Motor neuron (in vitro differentiated cells): ENCODE data around the gene PSORS1C1. TPM values are rescaled to one million over a fixed set of nuclear protein-coding genes. Genes with fewer than 3 reads are reported as not detected.
"Not testable (repeated sequence)": the region's sequence is repeated elsewhere in the genome, so short reads cannot be mapped to it uniquely, and the experiment has no call there.

Experiments used
- ATAC-seq, 8 experiments: fragments of 200-7000 bp; cut with Tn5 transposase; replicated peaks in 6 of 8; 2 replicates each; pipeline ENCODE4 v1.8.0; 2021; ENCODE audit warnings: mild to moderate bottlenecking in 8 of 8, moderate library complexity in 8 of 8
- H3K27ac ChIP-seq, 2 donors: fragments of 250-450 bp; sonication (Bioruptor Pico); 2 replicates each; pipeline ENCODE4 v1.9.0; 2021; ENCODE audit warnings: antibody characterized with exemption in 2 of 2, mild to moderate bottlenecking in 2 of 2, moderate library complexity in 1 of 2
- H3K4me1 ChIP-seq, 2 donors: fragments of 250-450 bp; sonication (Bioruptor Pico); replicated peaks in 1 of 2; 2 replicates each; pipeline ENCODE4 v1.6.1; 2021; ENCODE audit warnings: antibody characterized with exemption in 2 of 2, mild to moderate bottlenecking in 2 of 2, moderate library complexity in 1 of 2
- H3K4me3 ChIP-seq, 5 donors: fragments of 250-450 bp; sonication (Bioruptor Pico); 2 replicates each; pipeline ENCODE4 v1.9.0; 2021; ENCODE audit warnings: antibody characterized with exemption in 5 of 5, mild to moderate bottlenecking in 5 of 5, moderate library complexity in 4 of 5
- WGBS, 10 experiments: fragments of 450-650 bp; shearing (Covaris generic); methylation state at CpG; one replicate each; pipeline ENCODE4 v1.0.0; 2022; 5-methylcytosine and 5-hydroxymethylcytosine counted together
- in situ Hi-C, 9 experiments: fragments of 400-800 bp; cut with MboI; loops; one replicate each; pipeline ENCODE4 v1.15.0; 2021; ENCODE audit warnings: low sequenced_read_pairs in 9 of 9, low pct_unique_long_range_greater_than_20kb in 2 of 9; ENCODE audit not compliant: unreplicated experiment in 9 of 9
- total RNA-seq, 8 experiments: library from RNA; unstranded; fragments of 300-600 nt; gene quantifications; 2 replicates each; pipeline versions ENCODE4 v1.2.3 to v1.2.4, GENCODE V29; 2022

The PSORS1C1 gene
- total RNA-seq, 8 experiments from 2014 or later, result 0.33 to 8.0 (median 1.9) TPM

DNA sequence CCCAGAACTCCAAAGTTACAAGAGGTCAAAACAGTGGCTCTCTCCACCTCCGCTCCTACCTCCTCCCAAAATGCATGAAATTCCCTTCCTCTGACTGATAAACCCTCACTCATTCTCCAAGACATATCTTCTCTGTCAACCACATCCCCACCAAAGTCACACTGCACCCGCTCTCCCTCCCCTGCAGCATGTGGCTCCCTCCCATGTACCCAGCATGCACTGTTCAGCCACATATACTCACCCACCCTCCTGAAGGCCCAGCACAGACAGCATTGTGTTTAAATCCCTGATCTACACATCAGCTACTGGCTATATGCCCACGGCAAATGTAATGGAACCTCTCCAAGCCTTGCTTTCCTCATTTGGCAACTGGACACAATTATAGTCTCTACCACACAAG, 61.4 kb downstream of the PSORS1C1 start:
- 27 to 90% (median 60%) methylated on average over 1 to 3 of the region's 3 CpGs; no CpG with 5 or more reads in 1 of the 10 experiments for WGBS, 10 experiments
- Histone ChIP-seq H3K27ac (no peak overlapping the region), H3K4me3 (no peak overlapping the region), H3K4me1 (peaks cover 12 to 13% of the 10 kb centered on the region in 2 donors)
- in situ Hi-C loops, result no loop called here
- ATAC-seq, result peak in 3 of 8 experiments; percentile 57 to 94 (median 86)

GRCh38 chr6:31178143-31179041, 63.8 kb downstream of the PSORS1C1 start:
- H3K4me3 ChIP-seq, result no peak overlapping the region
- H3K27ac ChIP-seq, result no peak overlapping the region
- 44 to 89% (median 82%) methylated on average over 1 to 6 of the region's 8 CpGs; no CpG with 5 or more reads in 1 of the 10 experiments for WGBS, 10 experiments
- in situ Hi-C loops, result no loop called here
- H3K4me1 ChIP-seq, result no peaks in the 10 kb centered on the region
- no peak for ATAC-seq

DNA sequence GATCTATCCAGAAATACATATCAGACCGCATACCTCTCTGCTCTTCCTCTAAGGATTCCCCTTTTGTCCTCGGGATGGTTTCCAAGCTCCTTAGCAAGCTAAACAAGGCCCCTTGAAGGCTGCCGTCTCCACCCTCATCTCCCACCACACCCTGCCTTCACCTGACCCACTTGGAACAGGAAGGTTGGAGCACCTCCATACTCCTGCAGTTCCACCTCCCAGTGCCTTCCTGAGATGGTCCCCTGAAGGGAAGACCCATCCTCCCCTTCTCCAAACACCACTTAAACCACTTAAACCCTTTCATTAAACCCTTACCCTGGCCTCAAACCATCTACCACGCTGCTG, 64.4 kb downstream of the PSORS1C1 start:
- H3K4me3 ChIP-seq, result no peak overlapping the region
- in situ Hi-C loops, result no loop called here
- no peaks in the 10 kb centered on the region for H3K4me1 ChIP-seq
- ATAC-seq, result no peak
- no peak overlapping the region for H3K27ac ChIP-seq
- 0 to 94% (median 71%) methylated on average over 1 to 4 of the region's 4 CpGs; no CpG with 5 or more reads in 2 of the 10 experiments for WGBS, 10 experiments

GRCh38 chr6:31179896-31180295, 65.3 kb downstream of the PSORS1C1 start:
- Histone ChIP-seq H3K27ac (no peak overlapping the region), H3K4me3 (no peak overlapping the region), H3K4me1 (no peaks in the 10 kb centered on the region)
- 40 to 100% (median 94%) methylated on average over 1 to 5 of the region's 8 CpGs; no CpG with 5 or more reads in 4 of the 10 experiments for WGBS, 10 experiments
- no peak for ATAC-seq
- in situ Hi-C loops, result no loop called here

DNA sequence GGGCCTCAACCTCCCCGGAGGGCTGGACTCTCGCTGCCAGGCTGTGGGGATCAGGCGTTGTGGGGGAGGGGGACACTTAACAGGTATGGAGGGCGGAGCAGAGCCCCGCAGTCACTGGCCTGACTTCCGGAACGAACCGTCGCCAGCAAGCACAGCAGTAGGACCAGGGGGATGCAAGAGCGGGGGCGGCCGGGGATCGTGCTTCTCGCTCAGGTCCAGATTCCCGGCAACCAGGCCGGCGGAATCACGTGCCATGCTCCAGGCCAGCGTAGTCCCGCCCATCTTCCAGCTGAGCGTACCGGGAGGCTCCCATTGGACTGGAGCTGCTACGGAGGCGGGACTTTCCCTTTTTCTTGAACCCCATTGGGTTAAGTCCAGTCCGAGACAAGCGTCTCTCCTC, 65.9 kb downstream of the PSORS1C1 start:
- 80% methylated on average over 1 of the region's 26 CpGs; no CpG with 5 or more reads in 9 of the 10 experiments for WGBS, 10 experiments
- Histone ChIP-seq H3K4me1 (no peaks in the 10 kb centered on the region), H3K27ac (no peak overlapping the region), H3K4me3 (no peak overlapping the region)
- ATAC-seq, result no peak
- in situ Hi-C loops, result no loop called here

DNA sequence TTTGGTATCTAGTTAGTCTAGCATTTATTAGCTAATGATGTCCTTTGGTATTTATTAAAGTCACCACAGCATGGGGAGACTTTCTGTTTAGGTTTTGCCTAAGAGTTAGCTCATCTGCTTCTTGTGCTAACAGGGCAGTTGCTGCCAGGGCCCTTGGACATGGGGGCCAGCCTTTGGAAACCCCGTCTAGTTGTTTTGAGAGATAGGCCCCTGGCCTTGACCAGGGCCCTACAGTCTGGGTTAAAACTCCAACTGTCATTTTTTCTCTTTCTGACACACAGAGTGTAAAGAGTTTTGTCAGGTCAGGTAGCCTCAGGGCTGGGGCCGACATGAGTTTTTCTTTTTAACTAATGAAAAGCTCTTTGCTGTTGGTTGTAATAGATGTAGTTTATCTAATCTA, 68.7 kb downstream of the PSORS1C1 start:
- in situ Hi-C loops, ATAC-seq, H3K4me1 ChIP-seq, H3K27ac ChIP-seq, H3K4me3 ChIP-seq: not testable (repeated sequence)
- WGBS, 10 experiments, result 80 to 100% (median 91%) methylated on average over 1 to 2 of the region's 2 CpGs; no CpG with 5 or more reads in 6 of the 10 experiments

DNA sequence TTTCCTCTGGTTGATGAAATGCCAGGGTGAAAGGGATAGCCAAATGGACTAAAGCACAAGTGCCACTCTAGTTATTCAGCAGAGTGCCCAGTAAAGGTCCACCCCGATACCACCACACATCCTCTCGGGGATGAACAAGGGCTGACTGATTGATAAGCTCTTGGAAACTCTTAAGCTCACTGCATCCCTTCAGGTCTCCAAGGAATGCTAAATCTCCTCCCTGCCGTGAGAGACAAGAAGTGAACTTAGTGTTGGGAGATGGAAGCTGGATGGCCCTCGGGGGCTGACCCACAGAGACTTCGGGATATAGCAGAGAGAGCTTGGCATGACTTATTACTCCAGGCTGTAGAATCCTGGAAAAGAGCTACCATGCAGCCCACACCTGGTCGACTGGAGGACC, 69.3 kb downstream of the PSORS1C1 start:
- H3K27ac ChIP-seq, H3K4me1 ChIP-seq, in situ Hi-C loops, ATAC-seq, H3K4me3 ChIP-seq: not testable (repeated sequence)
- 40 to 100% (median 95%) methylated on average over 1 to 2 of the region's 6 CpGs; no CpG with 5 or more reads in 6 of the 10 experiments for WGBS, 10 experiments

GRCh38 chr6:31185695-31186051, 71.1 kb downstream of the PSORS1C1 start:
- H3K27ac ChIP-seq, in situ Hi-C loops, H3K4me3 ChIP-seq, ATAC-seq, H3K4me1 ChIP-seq: not testable (repeated sequence)
- WGBS, 10 experiments, result 88 to 100% (median 99%) methylated on average over 1 to 4 of the region's 4 CpGs; no CpG with 5 or more reads in 4 of the 10 experiments

DNA sequence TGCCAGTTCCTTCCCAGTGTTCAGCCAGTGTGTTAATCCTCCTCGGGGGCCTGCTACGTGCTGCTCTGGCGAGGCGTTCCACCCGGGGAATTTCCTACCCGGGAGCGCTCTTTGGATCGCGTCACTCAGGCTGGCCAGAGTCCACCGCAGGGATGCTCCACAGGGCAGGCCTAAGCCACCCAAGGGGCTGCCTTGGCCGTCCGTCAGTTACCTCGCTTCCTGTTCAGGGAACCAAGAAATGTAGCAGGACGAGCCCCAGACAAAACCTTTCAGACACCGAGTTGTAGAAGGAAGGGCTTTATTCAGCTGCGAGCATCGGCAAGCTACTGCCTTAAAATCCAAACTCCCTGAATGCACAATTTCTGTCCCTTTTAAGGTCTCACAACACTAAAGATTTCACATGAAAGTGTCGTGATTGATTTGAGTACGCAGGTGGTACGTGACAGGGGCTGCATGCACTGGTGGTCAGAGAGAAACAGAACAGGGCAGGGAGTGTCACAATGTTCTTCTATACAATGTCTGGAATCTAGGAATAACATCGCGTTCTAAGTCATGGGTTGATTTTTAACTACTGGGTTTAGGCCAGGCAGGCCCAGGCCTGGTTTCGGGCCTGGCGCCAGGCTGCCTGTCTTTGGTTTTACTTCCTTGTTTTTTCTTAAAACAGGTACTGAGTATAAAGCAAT, 71.6 kb downstream of the PSORS1C1 start:
- 50 to 93% (median 88%) methylated on average over 2 to 16 of the region's 24 CpGs; no CpG with 5 or more reads in 3 of the 10 experiments for WGBS, 10 experiments
- Histone ChIP-seq H3K27ac (no peak overlapping the region), H3K4me3 (no peak overlapping the region), H3K4me1 (no peaks in the 10 kb centered on the region)
- ATAC-seq, result no peak
- in situ Hi-C loops, result no loop called here

DNA sequence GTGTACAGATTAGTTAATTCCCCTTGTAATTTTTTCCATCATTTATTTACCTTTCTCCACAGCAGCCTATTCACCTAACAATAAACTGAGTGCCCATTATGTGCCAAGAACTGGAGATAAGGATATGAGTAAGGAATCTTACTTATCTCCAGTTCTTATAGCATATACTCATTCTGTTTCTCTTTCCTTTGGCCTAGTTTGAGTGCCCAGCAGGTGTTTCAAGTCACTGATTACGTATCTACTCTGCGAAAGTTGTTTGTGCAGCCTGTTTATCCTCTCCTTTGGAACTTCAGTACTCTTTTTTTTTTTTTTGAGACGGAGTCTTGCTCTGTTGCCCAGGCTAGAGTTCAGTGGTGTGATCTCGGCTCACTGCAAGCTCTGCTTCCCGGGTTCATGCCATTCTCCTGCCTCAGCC, 73.2 kb downstream of the PSORS1C1 start:
- no peak overlapping the region for H3K4me3 ChIP-seq
- no peak for ATAC-seq
- H3K4me1 ChIP-seq, result no peaks in the 10 kb centered on the region
- WGBS, 10 experiments, result 73 to 100% (median 88%) methylated on average over 2 to 5 of the region's 5 CpGs
- no peak overlapping the region for H3K27ac ChIP-seq
- in situ Hi-C loops, result no loop called here

DNA sequence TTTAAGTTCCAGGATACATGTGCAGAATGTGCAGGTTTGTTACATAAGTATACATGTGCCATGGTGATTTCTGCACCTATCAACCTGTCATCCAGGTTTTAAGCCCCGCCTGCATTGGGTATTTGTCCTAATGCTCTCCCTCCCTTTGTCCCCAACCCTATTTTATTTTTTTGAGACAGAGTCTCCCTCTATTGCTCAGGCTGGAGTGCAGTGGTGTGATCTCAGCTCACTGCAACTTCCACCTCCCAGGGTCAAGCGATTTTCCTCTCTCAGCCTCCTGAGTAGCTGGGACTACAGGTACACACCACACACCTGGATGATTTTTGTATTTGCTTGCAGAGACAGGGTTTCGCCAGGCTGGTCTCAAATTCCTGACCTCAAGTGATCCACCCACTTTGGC, 74.6 kb downstream of the PSORS1C1 start:
- H3K4me1 ChIP-seq, in situ Hi-C loops: not testable (repeated sequence)
- 67 to 100% (median 82%) methylated on average over 1 to 3 of the region's 3 CpGs for WGBS, 10 experiments

More for the DNA sequence above, 74.6 kb downstream of the PSORS1C1 start:
- not testable (repeated sequence) for ATAC-seq, H3K27ac ChIP-seq, H3K4me3 ChIP-seq
